ENCODE data around the gene GLRX. TPM values are rescaled to one million over a fixed set of nuclear protein-coding genes. Genes with fewer than 3 reads are reported as not detected.

Gene GLRX
- total RNA-seq, 1 experiment from 2014 or later = 17.9 TPM

GRCh38 chr5:95822043-95822541 lies 434 bp downstream of the GLRX start:
- peaks cover 15% of the 10 kb centered on the region for H3K4me1 Mint-ChIP-seq (ENCODE audit: low read depth, unreplicated experiment)
- ChIA-PET POLR2A (interaction anchor here (0.6 to 1.0 kb wide), 4 partner anchors 10 to 931 kb away, joined by 3 to 11 read pairs (median 6); no protein-coding TSS in a partner anchor), CTCF (interaction anchor here (1.0 to 1.3 kb wide), 3 partner anchors 9 to 41 kb away, joined by 3 to 10 read pairs (median 5); no protein-coding TSS in a partner anchor)
- Histone ChIP-seq H3K9me3 (no peaks in the 10 kb centered on the region), H3K4me1 (peaks cover 34% of the 10 kb centered on the region), H3K27me3 (replicated peaks; ENCODE audit: control insufficient read depth, insufficient read depth, low read length) (no peaks in the 10 kb centered on the region), H3K4me3 (ENCODE audit: low read depth, low read length) (peak overlapping the region; percentile 59), H3K36me3 (ENCODE audit: control insufficient read depth, insufficient read depth, low read length) (no peaks in the 10 kb centered on the region)
- H3K4me3 Mint-ChIP-seq (ENCODE audit: unreplicated experiment) = peak overlapping the region; percentile 82
- no TSS peak for BruUV-seq (replicated peaks)
- no peaks in the 10 kb centered on the region for H3K9me3 Mint-ChIP-seq (ENCODE audit: unreplicated experiment)
- DNase-seq = peak in 1 of 2 experiments; percentile 51
- intact Hi-C loops (cut with micrococcal nuclease; ENCODE audit: unreplicated experiment) = loop anchor here (1.0 to 10.0 kb wide), 6 partner anchors 10 to 1283 kb away; no protein-coding TSS in a partner anchor
- no peak for TF ChIP-seq CTCF (IDR thresholded peaks at IDR 0.05; ENCODE audit: insufficient read depth in 1 of 2, low read depth in 1 of 2, low read length in 1 of 2, severe bottlenecking in 1 of 2, unreplicated experiment in 1 of 2)
- H3K36me3 Mint-ChIP-seq (ENCODE audit: insufficient read depth, unreplicated experiment) = peaks cover 3% of the 10 kb centered on the region
- H3K27ac Mint-ChIP-seq (ENCODE audit: unreplicated experiment) = peak overlapping the region; percentile 51
- no peaks in the 10 kb centered on the region for H3K27me3 Mint-ChIP-seq (ENCODE audit: insufficient read depth, unreplicated experiment)

GRCh38 chr5:95821110-95822021 lies 1.2 kb downstream of the GLRX start:
- Histone ChIP-seq H3K4me1 (peaks cover 34% of the 10 kb centered on the region), H3K36me3 (ENCODE audit: control insufficient read depth, insufficient read depth, low read length) (no peaks in the 10 kb centered on the region), H3K4me3 (ENCODE audit: low read depth, low read length) (peak overlapping the region; percentile 59), H3K27me3 (replicated peaks; ENCODE audit: control insufficient read depth, insufficient read depth, low read length) (no peaks in the 10 kb centered on the region), H3K9me3 (no peaks in the 10 kb centered on the region)
- POLR2A ChIA-PET = interaction anchor here (0.6 kb wide), 1 partner anchor 931 kb away, joined by 7 read pairs; no protein-coding TSS in a partner anchor
- Mint-ChIP-seq H3K27ac (ENCODE audit: unreplicated experiment) (peak overlapping the region; percentile 51), H3K9me3 (ENCODE audit: unreplicated experiment) (no peaks in the 10 kb centered on the region), H3K27me3 (ENCODE audit: insufficient read depth, unreplicated experiment) (no peaks in the 10 kb centered on the region), H3K4me3 (ENCODE audit: unreplicated experiment) (peak overlapping the region; percentile 82), H3K4me1 (ENCODE audit: low read depth, unreplicated experiment) (peaks cover 15% of the 10 kb centered on the region), H3K36me3 (ENCODE audit: insufficient read depth, unreplicated experiment) (no peaks in the 10 kb centered on the region)
- CTCF ChIA-PET = interaction anchor here (1.0 to 1.3 kb wide), 2 partner anchors 13 to 40 kb away, joined by 5 to 10 read pairs; no protein-coding TSS in a partner anchor
- intact Hi-C loops (cut with micrococcal nuclease; ENCODE audit: unreplicated experiment) = loop anchor here (1.0 to 10.0 kb wide), 6 partner anchors 9 to 1283 kb away; no protein-coding TSS in a partner anchor
- no peak for TF ChIP-seq CTCF (IDR thresholded peaks at IDR 0.05; ENCODE audit: insufficient read depth in 1 of 2, low read depth in 1 of 2, low read length in 1 of 2, severe bottlenecking in 1 of 2, unreplicated experiment in 1 of 2)
- BruUV-seq (replicated peaks) = TSS peak; percentile 56
- no peak for DNase-seq
